ENCODE data around the gene ERCC6L. TPM values are rescaled to one million over a fixed set of nuclear protein-coding genes. Genes with fewer than 3 reads are reported as not detected.
"Not testable (repeated sequence)": the region's sequence is repeated elsewhere in the genome, so short reads cannot be mapped to it uniquely, and the experiment has no call there.

ERCC6L gene
- total RNA-seq, 2 donors from 2014 or later: 0.59 to 0.85 TPM

DNA sequence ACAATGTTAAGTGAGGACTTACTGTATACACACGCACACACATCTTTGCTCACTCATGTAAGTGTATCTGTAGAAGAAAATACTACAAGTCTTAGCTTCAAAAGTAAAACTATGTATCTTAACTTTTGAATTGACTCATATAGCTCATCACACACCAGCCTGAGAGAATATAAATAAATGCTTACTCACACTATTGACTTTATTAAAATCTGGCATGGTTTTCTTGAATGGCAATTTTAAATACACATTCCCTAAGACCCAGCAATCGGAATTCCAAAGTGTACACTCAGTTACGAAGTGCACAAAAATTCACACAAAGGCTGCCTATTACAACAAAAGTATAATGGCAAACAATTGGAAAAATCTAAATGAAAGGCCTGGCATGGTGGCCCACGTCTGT is 2.0 kb downstream of the ERCC6L start:
- no peaks in the 10 kb centered on the region for H3K9me3 ChIP-seq
- H3K4me1 ChIP-seq (replicated peaks): no peaks in the 10 kb centered on the region
- intact Hi-C loops (cut with DNase I): no loop called here
- H3K4me3 ChIP-seq: no peak overlapping the region
- no peak for DNase-seq (ENCODE audit: low spot score)
- no peaks in the 10 kb centered on the region for H3K27me3 ChIP-seq (replicated peaks; ENCODE audit: insufficient read depth)
- WGBS: 95% methylated on average over 4 of the region's 4 CpGs
- no peaks in the 10 kb centered on the region for H3K36me3 ChIP-seq
- no peak overlapping the region for H3K27ac ChIP-seq
- TF ChIP-seq POLR2AphosphoS5 (IDR thresholded peaks at IDR 0.05) (no peak), POLR2A (IDR thresholded peaks at IDR 0.05) (no peak)

DNA sequence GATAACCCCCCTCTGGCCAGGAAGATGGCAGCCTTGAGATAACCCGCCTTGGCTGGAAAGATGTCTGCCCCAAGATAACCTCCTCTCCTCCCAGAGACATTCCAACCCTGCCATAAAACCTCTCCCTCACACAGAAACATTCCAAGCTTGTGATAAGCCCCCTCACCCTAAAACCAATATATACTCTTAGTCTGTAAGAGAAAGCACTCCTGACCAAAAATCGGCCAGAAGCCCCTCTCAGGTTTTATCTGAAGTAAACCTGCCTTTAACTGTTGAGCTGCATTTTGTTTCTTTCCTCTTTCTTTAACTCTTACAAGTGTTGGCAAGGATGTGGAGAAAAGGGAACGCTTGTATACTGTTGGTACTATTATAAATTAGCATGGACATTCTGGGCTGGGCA is 8.5 kb downstream of the ERCC6L start:
- intact Hi-C loops (cut with DNase I): no loop called here

DNA sequence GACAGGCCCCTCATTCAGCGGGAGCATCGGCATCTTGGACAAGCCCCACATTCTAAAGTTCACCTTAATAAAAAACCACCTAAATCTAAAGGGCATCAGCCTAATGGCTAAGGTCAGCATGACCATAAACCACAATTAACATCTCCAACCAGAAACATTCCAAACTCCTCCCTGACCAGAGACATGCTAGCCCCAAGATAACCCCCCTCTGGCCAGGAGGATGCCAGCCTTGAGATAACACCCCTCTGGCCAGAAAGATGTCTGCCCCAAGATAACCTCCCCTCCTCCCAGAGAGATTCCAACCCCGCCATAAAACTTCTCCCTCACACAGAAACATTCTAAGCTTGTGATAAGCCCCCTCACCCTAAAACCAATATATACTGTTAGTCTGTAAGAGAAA is 18.5 kb downstream of the ERCC6L start:
- H3K27me3 ChIP-seq (replicated peaks; ENCODE audit: insufficient read depth); H3K27ac ChIP-seq; H3K36me3 ChIP-seq; H3K4me1 ChIP-seq (replicated peaks); DNase-seq (ENCODE audit: low spot score); intact Hi-C loops (cut with DNase I); H3K4me3 ChIP-seq; H3K9me3 ChIP-seq: not testable (repeated sequence)
- WGBS: 100% methylated on average over 3 of the region's 3 CpGs

More for the DNA sequence above, 8.5 kb downstream of the ERCC6L start:
- 98% methylated on average over 3 of the region's 3 CpGs for WGBS
- H3K36me3 ChIP-seq: no peaks in the 10 kb centered on the region
- TF ChIP-seq POLR2A (IDR thresholded peaks at IDR 0.05) (no peak), POLR2AphosphoS5 (IDR thresholded peaks at IDR 0.05) (no peak)
- TF ChIP-seq, protein P1, sequence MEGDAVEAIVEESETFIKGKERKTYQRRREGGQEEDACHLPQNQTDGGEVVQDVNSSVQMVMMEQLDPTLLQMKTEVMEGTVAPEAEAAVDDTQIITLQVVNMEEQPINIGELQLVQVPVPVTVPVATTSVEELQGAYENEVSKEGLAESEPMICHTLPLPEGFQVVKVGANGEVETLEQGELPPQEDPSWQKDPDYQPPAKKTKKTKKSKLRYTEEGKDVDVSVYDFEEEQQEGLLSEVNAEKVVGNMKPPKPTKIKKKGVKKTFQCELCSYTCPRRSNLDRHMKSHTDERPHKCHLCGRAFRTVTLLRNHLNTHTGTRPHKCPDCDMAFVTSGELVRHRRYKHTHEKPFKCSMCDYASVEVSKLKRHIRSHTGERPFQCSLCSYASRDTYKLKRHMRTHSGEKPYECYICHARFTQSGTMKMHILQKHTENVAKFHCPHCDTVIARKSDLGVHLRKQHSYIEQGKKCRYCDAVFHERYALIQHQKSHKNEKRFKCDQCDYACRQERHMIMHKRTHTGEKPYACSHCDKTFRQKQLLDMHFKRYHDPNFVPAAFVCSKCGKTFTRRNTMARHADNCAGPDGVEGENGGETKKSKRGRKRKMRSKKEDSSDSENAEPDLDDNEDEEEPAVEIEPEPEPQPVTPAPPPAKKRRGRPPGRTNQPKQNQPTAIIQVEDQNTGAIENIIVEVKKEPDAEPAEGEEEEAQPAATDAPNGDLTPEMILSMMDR (IDR thresholded peaks at IDR 0.05): no peak
- H3K27ac ChIP-seq: no peak overlapping the region
- DNase-seq (ENCODE audit: low spot score): no peak
- no peak overlapping the region for H3K4me3 ChIP-seq
- H3K27me3 ChIP-seq (replicated peaks; ENCODE audit: insufficient read depth): no peaks in the 10 kb centered on the region
- H3K9me3 ChIP-seq: no peaks in the 10 kb centered on the region
- H3K4me1 ChIP-seq (replicated peaks): no peaks in the 10 kb centered on the region

DNA sequence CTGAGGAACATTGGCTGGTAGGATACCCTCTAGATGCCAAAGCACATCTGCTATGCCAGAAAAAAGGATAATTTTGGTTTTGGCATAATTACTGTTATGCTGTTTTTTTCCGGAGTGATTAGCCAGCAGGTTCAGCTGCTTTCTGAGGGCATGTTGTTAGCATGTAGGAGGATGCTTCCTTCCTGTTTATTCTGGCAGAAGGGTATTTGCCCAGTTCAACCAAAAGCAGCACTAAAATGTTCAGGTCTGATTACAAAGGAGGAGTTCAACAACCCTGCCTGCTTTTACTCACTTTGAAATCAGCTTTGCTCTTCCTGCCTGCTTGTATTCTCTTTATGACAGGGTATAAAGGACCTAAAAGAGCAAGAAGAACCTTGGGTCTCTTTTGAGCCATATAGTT is 21.9 kb downstream of the ERCC6L start:
- no peaks in the 10 kb centered on the region for H3K9me3 ChIP-seq
- H3K27ac ChIP-seq: peak overlapping the region; percentile 26 to 55
- TF ChIP-seq, protein P1 (IDR thresholded peaks at IDR 0.05): no peak
- TF ChIP-seq POLR2AphosphoS5 (IDR thresholded peaks at IDR 0.05): peak; percentile 54
- no peaks in the 10 kb centered on the region for H3K27me3 ChIP-seq (replicated peaks; ENCODE audit: insufficient read depth)
- WGBS: 17% methylated on average over 1 of the region's 1 CpG
- no peaks in the 10 kb centered on the region for H3K4me1 ChIP-seq (replicated peaks)
- no peak overlapping the region for H3K4me3 ChIP-seq
- DNase-seq (ENCODE audit: low spot score): peak; percentile 13
- intact Hi-C loops (cut with DNase I): no loop called here
- H3K36me3 ChIP-seq: no peaks in the 10 kb centered on the region

DNA sequence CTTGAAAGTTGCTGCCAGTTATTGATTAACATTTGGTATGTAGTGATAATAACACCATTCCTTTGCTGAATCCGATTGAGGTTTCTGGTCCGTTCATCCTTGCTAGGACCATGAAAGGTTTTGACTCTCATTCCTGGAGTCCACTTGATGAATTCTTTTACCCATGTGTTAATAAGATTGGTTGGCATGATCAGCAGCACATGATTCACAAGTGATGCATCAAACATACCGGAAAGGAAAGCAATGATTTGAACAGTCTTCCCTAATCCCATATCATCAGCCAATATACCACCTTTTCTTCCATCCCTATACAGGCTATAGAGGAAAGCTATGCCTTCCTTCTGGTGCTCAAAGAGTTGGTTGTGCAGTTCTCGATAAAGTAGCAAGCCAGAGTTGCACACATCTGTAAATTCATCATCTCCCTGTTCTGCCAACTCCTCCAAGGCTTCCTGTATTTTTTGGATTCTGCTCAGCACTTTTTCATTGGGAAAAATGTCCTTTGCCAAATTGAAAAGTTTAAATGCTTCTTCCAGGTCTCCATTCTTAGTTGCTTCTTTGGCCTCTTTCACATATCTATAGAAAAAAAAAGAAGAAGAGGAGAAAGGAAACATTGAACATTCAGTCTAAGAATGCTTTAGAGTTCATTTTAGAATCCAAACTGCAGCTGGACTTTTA is 30.6 kb downstream of the ERCC6L start:
- no peak overlapping the region for H3K4me3 ChIP-seq
- TF ChIP-seq, protein P1 (IDR thresholded peaks at IDR 0.05): no peak
- TF ChIP-seq POLR2AphosphoS5 (IDR thresholded peaks at IDR 0.05): no peak
- no peak for TF ChIP-seq POLR2A (IDR thresholded peaks at IDR 0.05)
- no peak overlapping the region for H3K27ac ChIP-seq
- no peaks in the 10 kb centered on the region for H3K9me3 ChIP-seq
- DNase-seq (ENCODE audit: low spot score): no peak
- no peaks in the 10 kb centered on the region for H3K4me1 ChIP-seq (replicated peaks)
- no peaks in the 10 kb centered on the region for H3K27me3 ChIP-seq (replicated peaks; ENCODE audit: insufficient read depth)
- no peaks in the 10 kb centered on the region for H3K36me3 ChIP-seq
- 91% methylated on average over 4 of the region's 4 CpGs for WGBS
- intact Hi-C loops (cut with DNase I): no loop called here

DNA sequence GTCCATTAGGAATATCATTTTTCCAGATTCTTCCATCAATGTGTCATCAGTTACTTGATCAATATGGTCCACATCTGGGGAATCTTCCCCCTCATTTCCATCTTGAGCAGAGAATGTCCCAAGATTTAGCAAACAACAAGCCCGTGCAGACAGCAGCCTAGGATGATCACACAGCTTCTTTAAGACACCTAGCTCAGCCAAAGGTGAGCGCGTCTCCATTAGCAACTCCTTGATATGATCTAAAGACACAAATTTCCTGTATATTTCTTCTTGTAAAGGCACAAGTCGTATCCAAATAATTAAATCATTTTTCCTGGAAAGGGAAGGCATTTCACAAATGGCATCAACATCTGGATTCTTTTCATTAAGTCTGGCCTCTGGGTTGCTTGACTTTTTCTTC is 31.5 kb downstream of the ERCC6L start:
- no peak for DNase-seq (ENCODE audit: low spot score)
- no peak for TF ChIP-seq POLR2A (IDR thresholded peaks at IDR 0.05)
- no peak for TF ChIP-seq POLR2AphosphoS5 (IDR thresholded peaks at IDR 0.05)
- TF ChIP-seq, protein P1 (IDR thresholded peaks at IDR 0.05): no peak
- intact Hi-C loops (cut with DNase I): no loop called here
- Histone ChIP-seq H3K36me3 (no peaks in the 10 kb centered on the region), H3K27me3 (replicated peaks; ENCODE audit: insufficient read depth) (no peaks in the 10 kb centered on the region), H3K27ac (no peak overlapping the region), H3K9me3 (no peaks in the 10 kb centered on the region), H3K4me3 (no peak overlapping the region), H3K4me1 (replicated peaks) (no peaks in the 10 kb centered on the region)
- 98% methylated on average over 4 of the region's 4 CpGs for WGBS
